AG04450 (cell line): Measurements from ENCODE around the gene VPS54. TPM values are rescaled to one million over a fixed set of nuclear protein-coding genes. Genes with fewer than 3 reads are reported as not detected.
"Not testable (repeated sequence)": the region's sequence is repeated elsewhere in the genome, so short reads cannot be mapped to it uniquely, and the experiment has no call there.

ENCODE experiments used
- CTCF ChIA-PET: fragments of 300-600, 350-600 bp; formaldehyde crosslinking; extraction: SDS; loops from one replicate; lab custom pipeline; 2022; ENCODE audit warnings: antibody characterized with exemption, inconsistent platforms; lab: Charles Lee
- POLR2A ChIA-PET: fragments of 350-600 bp; formaldehyde crosslinking; extraction: SDS; loops from one replicate; lab custom pipeline; 2021; ENCODE audit warnings: antibody characterized with exemption, inconsistent platforms; lab: Yijun Ruan, JAX
- DNase-seq: peaks from one replicate; pipeline ENCODE4 v3.0.0-alpha.2; 2011; ENCODE audit warnings: low read depth, low spot score
- H3K27ac ChIP-seq: one replicate; pipeline ENCODE4 v1.5.1; 2012; ENCODE audit warnings: low read depth, low read length, control low read depth
- H3K27me3 ChIP-seq: one replicate; pipeline ENCODE4 v1.6.0; 2012; ENCODE audit warnings: low read length; ENCODE audit not compliant: control insufficient read depth, insufficient read depth
- H3K4me3 ChIP-seq: 2 replicates; pipeline ENCODE4 v1.5.1; 2011; ENCODE audit warnings: mild to moderate bottlenecking, low read depth, low read length, control low read depth
- H3K9me3 ChIP-seq: 2 replicates; pipeline ENCODE4 v1.5.1; 2012; ENCODE audit warnings: low read length; ENCODE audit not compliant: control insufficient read depth, insufficient read depth
- CTCF ChIP-seq: IDR thresholded peaks from 2 replicates; pipeline ENCODE4 v1.5.1; 2011; ENCODE audit warnings: low read depth, low read length, control low read depth, inconsistent platforms
- polyA plus RNA-seq: library from polyadenylated mRNA; depleted of rRNA; stranded (reverse); fragments of >200 nt; gene quantifications from 2 replicates; pipeline ENCODE4 v1.2.3, GENCODE V29; 2011

VPS54 gene
- polyA plus RNA-seq, 1 experiment: 21.9 TPM

GRCh38 chr2:63977904-63978303 is 41.3 kb downstream of the VPS54 start:
- H3K9me3 ChIP-seq: 0 out of 2 replicates have a peak, but pooled peaks cover 4% of the 10 kb centered on the region
- no peak for TF ChIP-seq CTCF
- DNase-seq: no peak
- ChIA-PET CTCF (interaction anchor here (1.2 kb wide), 1 partner anchor 52 kb away, joined by 3 read pairs; no protein-coding TSS in a partner anchor), POLR2A (no interaction called here)
- no peak overlapping the region for H3K4me3 ChIP-seq
- H3K27ac ChIP-seq: no peak overlapping the region
- no peaks in the 10 kb centered on the region for H3K27me3 ChIP-seq

GRCh38 chr2:63976125-63976510 is 43.1 kb downstream of the VPS54 start:
- 0 out of 2 replicates have a peak, but pooled peaks cover 4% of the 10 kb centered on the region for H3K9me3 ChIP-seq
- H3K27ac ChIP-seq: no peak overlapping the region
- TF ChIP-seq CTCF: no peak
- no peaks in the 10 kb centered on the region for H3K27me3 ChIP-seq
- DNase-seq: no peak
- no peak overlapping the region for H3K4me3 ChIP-seq
- ChIA-PET CTCF (interaction anchor here (1.1 kb wide), 1 partner anchor 173 kb away, joined by 3 read pairs; no protein-coding TSS in a partner anchor), POLR2A (interaction anchor here (0.7 kb wide), 1 partner anchor 1520 kb away, joined by 5 read pairs; no protein-coding TSS in a partner anchor)

- Histone ChIP-seq H3K27me3 (no peaks in the 10 kb centered on the region), H3K9me3 (0 out of 2 replicates have a peak, but pooled peaks cover 4% of the 10 kb centered on the region), H3K27ac (no peak overlapping the region), H3K4me3 (no peak overlapping the region)
- no peak for TF ChIP-seq CTCF
- ChIA-PET CTCF (interaction anchor here (0.6 to 1.1 kb wide), 2 partner anchors 173 to 230 kb away, joined by 3 read pairs; no protein-coding TSS in a partner anchor), POLR2A (no interaction called here)
- DNase-seq: no peak
These were observed 43.6 kb downstream of the VPS54 start for GRCh38 chr2:63975437-63976124.

- H3K27ac ChIP-seq, H3K27me3 ChIP-seq, POLR2A ChIA-PET, H3K4me3 ChIP-seq, H3K9me3 ChIP-seq, DNase-seq: not testable (repeated sequence)
- CTCF ChIA-PET: interaction anchor here (0.6 kb wide), 1 partner anchor 231 kb away, joined by 3 read pairs; no protein-coding TSS in a partner anchor
These were observed 44.2 kb downstream of the VPS54 start for GRCh38 chr2:63975036-63975435.

- CTCF ChIA-PET: no interaction called here
- DNase-seq: no peak
- TF ChIP-seq CTCF: no peak
- POLR2A ChIA-PET: no interaction called here
- Histone ChIP-seq H3K27ac (no peak overlapping the region), H3K4me3 (no peak overlapping the region), H3K9me3 (no peaks in the 10 kb centered on the region), H3K27me3 (no peaks in the 10 kb centered on the region)
These were observed 57.0 kb downstream of the VPS54 start for GRCh38 chr2:63962186-63962585.
